GM12864 (cell line): ENCODE data around the gene LELP1.
A peak's percentile ranks its signal among the peaks of the same experiment; 100 is the strongest.
"Not testable (repeated sequence)": the region's sequence is repeated elsewhere in the genome, so short reads cannot be mapped to it uniquely, and the experiment has no call there.

Source experiments
- DNase-seq: peaks from one replicate; pipeline ENCODE4 v3.0.0-alpha.2; 2011; ENCODE audit warnings: low read depth
- H3K4me3 ChIP-seq: 2 replicates; pipeline ENCODE4 v1.5.1; 2011; ENCODE audit warnings: mild to moderate bottlenecking, low read depth, low read length, control low read depth
- CTCF ChIP-seq: IDR thresholded peaks from 2 replicates; pipeline ENCODE4 v1.5.1; 2011; ENCODE audit warnings: low read depth, mild to moderate bottlenecking, moderate library complexity, low read length, control low read depth, inconsistent platforms; ENCODE audit errors: missing control alignments

Gene LELP1

GRCh38 chr1:153213519-153213918 is 10.3 kb downstream of the LELP1 start:
- no peak overlapping the region for H3K4me3 ChIP-seq
- DNase-seq = no peak
- TF ChIP-seq CTCF = no peak

GRCh38 chr1:153217212-153217611 is 14.0 kb downstream of the LELP1 start, which contains the start of gene PRR9:
PRR9 (plus strand) TSS chr1:153217584; CDS start chr1:153218145, 561 bp downstream.
- no peak for DNase-seq
- no peak for TF ChIP-seq CTCF
- no peak within 1 kb of the TSS for H3K4me3 ChIP-seq

- DNase-seq = no peak
- no peak for TF ChIP-seq CTCF
- no peak overlapping the region for H3K4me3 ChIP-seq
Measured at GRCh38 chr1:153217744-153218416, 14.7 kb downstream of the LELP1 start.

GRCh38 chr1:153220606-153221303 is 17.5 kb downstream of the LELP1 start:
- no peak for DNase-seq
- no peak overlapping the region for H3K4me3 ChIP-seq
- no peak for TF ChIP-seq CTCF

GRCh38 chr1:153223040-153223891 is 20.0 kb downstream of the LELP1 start:
- not testable (repeated sequence) for H3K4me3 ChIP-seq, DNase-seq
- peak; percentile 62 for TF ChIP-seq CTCF

- no peak for TF ChIP-seq CTCF
- no peak overlapping the region for H3K4me3 ChIP-seq
- no peak for DNase-seq
Measured at GRCh38 chr1:153227810-153228209, 24.6 kb downstream of the LELP1 start.
